ENCODE measurements around the gene SV2C.
A peak's percentile ranks its signal among the peaks of the same experiment; 100 is the strongest.
"Not testable (repeated sequence)": the region's sequence is repeated elsewhere in the genome, so short reads cannot be mapped to it uniquely, and the experiment has no call there.

The SV2C gene

DNA sequence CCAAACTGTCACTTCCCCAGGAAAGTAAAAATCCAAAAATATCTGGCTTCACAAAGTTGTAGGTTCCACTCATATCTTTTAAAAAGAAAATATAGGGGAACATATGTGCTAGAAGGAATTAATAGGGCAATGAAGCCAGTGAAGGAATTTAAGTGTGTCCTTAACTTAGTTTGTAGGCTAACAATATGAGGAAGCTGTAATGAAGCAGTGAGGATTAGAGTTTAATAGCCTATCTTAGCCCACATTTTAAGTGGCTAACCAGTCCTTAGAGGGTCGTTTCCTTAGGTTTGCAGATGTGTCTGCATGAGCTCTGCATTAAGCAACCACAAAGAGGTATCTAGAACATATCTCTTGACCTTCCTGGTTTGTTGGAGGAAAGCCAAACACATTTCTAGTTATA lies 218.7 kb downstream of the SV2C start:
- not testable (repeated sequence) for DNase-seq (ENCODE audit: low spot score)

DNA sequence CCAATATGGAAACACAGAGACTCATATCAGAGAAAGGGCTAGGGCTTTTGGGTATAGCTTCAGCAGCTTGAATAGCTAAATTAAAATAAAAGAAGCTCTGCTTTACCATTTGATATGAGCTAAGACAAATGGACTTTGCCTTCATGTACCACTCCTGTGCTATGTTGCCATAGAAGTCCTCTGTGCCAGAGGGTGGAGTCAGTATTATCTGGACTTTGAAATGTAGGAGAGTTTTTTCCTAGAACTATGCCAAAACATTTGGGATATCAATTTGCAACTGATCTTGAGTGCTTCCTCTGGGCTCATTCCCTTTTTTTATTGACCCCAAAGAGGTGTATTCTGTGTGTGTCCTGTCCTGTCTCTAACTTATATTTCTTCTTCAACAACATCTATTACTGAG lies 219.5 kb downstream of the SV2C start:
- DNase-seq (ENCODE audit: low spot score): not testable (repeated sequence)

GRCh38 chr5:76303921-76304320 lies 220.7 kb downstream of the SV2C start:
- DNase-seq (ENCODE audit: low spot score): no peak

DNA sequence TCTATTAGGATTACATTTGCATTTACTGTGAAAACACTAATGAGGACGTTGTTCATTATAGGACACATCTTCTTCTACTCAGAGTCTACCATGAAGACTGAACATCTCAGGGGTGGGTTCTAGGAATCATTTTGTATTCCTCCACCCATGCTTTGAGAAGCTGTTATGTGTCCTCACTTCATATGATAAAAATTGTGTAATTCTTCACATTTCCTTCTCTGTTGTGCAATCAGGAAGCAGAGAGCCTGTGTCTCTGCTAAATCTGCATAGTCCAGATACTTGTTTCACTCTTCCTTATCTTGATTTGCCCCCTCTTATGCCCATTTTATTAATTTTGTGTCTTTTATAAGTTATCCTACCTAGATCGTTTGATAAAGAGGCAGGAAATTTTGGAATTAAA lies 222.1 kb downstream of the SV2C start:
- no peak for DNase-seq (ENCODE audit: low spot score)

DNA sequence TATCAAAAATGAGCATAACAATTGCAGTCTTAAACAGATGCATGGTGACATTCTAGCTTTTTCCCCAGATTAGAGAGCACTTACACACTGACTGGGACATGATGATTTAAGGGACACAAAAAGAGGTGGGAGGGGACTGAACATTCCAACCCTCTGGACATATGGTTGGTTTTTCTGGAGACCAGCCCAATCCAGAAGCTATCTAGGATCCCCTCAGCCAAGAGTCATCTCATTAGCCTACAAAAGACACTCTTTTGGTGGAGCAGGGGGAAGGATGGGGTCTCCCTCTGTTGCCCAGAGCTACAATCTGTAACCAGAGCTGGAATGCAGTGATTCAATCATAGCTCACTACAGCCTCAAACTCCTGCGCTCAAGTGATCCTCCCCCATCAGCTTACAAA lies 222.6 kb downstream of the SV2C start:
- no peak for DNase-seq (ENCODE audit: low spot score)

DNA sequence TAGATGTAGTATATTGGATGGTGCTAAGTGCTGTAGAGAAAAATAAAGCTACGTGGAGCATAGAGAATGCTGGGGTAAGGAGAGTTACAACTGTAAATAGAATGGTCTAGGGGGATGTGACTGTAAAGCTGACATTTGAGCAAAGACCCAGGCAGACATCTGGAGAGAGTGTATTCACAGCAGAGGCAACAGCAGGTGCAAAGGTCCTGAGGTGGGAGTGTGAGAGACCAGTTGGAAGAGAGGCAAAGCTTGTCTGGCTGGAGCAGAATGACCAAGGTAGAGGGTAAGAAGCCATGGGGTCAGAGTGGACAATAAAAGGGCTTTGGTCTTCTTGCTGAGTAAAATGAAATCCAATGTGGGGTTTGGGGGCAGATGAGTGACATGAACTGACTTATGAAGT lies 227.0 kb downstream of the SV2C start:
- DNase-seq (ENCODE audit: low spot score): no peak

- DNase-seq (ENCODE audit: low spot score): no peak
These were observed 229.6 kb downstream of the SV2C start for GRCh38 chr5:76312783-76313182.

DNA sequence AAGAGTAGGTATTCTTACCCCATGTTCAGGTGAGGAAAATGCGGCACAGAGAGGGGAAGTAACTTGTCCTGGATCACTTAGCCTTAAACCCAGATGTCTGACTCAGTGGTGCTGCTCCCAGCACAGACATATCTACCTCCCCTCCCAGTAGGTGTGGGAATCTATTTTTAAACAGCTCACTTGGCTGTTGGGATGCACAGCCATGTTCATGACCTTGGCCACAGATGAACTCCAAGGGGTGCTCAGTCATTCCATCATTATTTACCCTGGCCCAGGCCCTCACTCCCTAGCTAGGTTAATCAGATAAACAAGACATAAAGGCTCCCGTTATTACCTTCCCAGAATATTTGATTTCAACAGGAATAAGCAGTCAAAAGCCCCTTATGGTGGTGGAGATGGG lies 231.5 kb downstream of the SV2C start:
- DNase-seq (ENCODE audit: low spot score): no peak

DNA sequence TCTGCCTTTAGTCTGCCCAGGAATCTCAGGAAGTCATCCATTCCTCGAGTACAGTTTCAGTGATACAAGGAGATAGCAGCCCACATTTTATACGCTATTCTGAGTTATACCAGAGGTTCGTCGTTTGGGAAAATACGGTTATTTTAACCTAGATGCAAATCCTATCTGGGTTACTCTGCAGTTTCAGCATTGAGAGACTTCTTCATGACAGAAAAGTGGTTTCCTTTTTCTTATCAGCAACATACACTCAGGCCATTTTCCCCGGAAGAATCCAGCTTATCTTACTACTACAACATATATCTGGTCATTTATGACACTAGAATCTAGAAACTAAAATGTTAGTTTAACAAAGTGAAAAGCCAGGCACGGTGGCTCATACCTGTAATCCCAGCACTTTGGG lies 236.5 kb downstream of the SV2C start:
- DNase-seq (ENCODE audit: low spot score): no peak

DNA sequence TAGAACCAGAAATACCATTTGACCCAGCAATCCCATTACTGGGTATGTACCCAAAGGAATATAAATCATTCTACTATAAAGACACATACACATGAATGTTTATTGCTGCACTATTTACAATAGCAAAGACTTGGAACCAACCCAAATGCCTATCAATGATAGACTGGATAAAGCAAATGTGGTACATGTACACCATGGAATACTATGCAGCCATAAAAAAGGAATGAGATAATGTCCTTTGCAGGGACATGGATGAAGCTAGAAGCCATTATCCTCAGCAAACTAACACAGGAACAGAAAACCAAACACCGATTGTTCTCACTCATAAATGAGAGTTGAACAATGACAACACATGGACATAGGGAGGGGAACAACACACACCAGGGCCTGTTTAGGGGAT lies 240.3 kb downstream of the SV2C start:
- not testable (repeated sequence) for DNase-seq (ENCODE audit: low spot score)

GRCh38 chr5:76325326-76325725 lies 242.1 kb downstream of the SV2C start:
- DNase-seq (ENCODE audit: low spot score): no peak

DNA sequence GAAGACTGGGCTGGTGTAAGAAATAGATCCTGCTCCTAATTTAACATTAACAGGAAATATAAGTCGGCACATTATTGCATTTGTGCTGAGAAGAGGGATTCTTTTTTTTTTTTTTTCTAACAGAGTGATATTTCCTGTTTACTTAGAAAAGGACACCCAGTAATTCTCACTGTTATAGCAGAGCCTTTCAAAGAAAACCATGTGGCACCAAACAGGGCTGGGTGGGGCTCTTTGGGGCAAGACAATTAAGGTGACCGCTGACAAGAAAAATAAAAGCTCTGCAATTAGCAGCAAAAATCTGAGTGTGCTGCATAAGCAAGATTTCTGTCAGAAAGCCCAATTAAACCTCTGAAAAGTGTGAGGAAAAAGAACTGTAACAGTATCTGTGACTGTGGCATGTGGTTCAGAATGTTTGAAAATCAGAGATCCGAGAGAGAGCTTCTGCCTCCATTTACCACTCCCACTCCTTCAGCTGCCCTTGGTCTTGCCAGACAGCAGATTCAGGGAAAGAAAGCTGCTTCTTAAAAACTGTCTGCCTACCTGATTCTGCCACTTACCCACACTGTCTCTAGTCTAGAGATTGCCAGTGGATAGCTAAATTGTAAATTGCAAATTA lies 242.8 kb downstream of the SV2C start:
- no peak for DNase-seq (ENCODE audit: low spot score)

DNA sequence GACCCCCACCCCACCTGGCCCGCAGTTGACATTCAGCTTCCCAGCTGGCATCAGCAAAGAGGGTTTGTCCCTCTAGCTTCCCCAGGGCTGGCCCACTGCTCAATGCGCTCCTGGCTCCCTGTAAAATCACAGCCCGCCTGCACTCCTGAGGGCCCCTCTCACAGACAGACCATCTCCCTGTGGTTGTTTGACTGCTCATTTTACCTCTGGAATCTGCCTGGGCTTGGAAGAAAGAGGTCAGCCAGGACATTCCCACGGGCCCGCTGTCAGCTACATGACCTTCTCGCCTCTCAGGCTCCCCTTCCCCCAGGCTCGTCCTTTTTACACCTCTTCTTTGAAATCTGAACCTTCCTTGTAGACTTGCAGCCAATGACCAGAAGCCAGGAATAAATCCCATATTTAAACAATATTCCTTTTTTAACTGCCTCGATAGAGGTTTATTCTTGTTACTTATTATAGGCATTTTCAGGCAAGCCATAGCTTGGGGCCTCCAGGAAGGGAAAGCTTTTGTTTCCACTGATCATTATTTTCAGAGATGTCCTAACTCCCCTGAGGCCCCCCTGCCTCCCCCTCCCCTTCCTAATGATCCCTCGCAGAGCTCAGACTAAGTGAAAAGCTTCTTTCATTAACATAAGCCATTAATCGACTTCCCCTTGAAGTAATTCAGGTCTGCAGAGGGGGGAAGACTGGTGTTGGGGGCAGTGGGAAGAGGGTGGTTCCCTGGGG lies 243.6 kb downstream of the SV2C start:
- DNase-seq (ENCODE audit: low spot score): no peak

DNA sequence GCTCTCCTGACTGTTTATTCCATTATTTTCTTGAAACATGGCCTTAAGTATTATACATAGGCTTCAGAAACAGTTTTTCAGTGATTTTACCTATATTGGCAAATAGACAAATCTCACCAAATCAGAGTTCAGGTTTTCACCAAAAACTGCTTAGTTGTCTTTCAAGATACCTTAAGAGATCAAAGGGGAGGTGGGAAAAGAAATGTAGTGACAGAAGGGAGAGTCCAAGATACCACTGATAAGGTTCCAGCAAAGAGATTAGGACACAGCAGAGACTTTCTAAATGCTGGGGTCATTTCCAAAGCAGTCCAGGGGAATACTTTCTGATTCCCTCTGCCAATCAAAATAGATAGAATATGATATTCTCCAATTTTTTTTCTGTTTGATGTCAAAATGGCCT lies 246.2 kb downstream of the SV2C start:
- no peak for DNase-seq (ENCODE audit: low spot score)

DNA sequence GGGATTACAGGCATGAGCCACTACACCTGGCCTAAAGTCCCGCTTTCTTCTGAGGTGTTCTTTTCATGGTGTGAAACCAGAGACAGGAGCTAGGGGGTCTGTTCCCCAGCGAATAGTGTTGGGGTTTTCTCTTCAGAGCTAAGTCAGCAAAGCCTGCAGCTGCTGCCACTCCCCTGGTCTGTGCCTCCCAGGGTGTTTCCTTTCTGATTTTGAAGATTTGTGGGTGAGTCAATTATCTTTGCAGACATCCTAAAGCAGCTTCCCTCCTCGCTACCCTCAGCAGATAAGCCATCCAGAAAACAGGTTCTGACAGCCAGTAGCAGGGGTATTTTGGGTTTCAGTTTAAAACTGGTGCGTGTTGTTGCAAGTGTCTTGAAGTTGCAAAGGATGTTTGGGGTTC lies 247.9 kb downstream of the SV2C start:
- DNase-seq (ENCODE audit: low spot score): no peak

DNA sequence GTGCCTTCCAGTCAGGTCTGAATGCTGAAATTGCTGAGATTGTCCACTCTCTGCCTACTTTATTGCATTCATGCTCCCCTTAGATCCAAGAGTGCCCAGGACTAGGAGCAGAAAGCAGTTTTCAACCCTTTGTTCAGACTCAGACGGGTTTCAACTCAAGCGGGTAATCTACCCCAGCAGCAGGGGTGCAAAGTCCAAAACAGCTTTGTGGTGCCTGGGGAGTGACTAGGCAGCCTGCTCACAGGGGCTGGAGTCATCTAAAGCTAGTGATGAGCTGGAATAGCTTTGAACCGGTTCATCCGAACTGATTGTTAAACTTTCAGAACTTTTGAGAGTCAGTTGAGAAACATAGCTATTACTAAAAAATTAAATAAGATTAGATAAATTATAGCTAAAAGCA lies 248.9 kb downstream of the SV2C start:
- DNase-seq (ENCODE audit: low spot score): no peak

DNA sequence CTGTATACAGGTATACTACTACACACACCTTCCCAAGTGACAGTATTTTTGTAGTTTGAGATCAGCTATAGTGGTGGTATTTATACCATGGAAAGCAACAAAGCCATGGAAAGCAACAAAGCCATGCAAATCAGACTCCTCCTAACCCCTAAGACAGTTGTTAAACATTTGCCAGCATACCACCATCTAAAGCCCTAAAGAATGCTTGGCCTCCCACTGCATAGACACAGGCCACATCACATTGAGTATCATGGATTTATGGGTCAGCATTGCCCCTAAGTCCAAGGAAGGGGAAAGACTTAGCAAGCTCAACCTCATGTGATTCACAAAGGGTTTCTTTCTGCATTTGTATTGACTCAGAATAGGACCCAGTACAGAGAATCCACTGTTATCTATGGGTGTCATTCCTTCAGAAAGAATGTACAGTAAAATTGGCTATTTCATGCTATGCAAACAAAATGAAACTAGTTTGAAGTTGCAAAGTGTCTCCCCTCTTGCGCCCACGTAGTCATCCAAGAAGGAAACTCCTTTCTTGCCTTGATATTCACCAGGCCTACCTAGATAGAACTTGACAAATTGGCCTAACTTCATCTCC lies 249.5 kb downstream of the SV2C start:
- no peak for DNase-seq (ENCODE audit: low spot score)

DNA sequence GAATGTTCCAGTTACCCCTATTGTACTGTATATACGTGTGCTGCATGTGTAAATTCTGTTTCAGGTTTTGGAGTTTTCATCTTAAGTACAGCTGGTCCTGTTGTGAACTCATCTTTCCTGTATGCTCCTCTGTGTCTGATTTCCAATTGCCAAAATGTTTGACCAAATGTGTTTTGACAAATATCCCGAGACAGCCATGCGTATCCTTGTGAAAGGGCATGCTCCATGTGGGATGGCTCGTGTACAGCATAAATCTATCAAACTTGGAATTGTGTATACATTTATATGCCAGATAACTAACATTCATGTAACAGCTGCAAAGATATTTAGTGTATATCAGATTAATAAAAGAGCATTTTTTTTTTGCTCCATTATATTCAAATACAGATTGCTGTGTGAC lies 250.4 kb downstream of the SV2C start:
- no peak for DNase-seq (ENCODE audit: low spot score)

GRCh38 chr5:76334574-76334973 lies 251.4 kb downstream of the SV2C start:
- no peak for DNase-seq (ENCODE audit: low spot score)

- not testable (repeated sequence) for DNase-seq (ENCODE audit: low spot score)
These were observed 252.3 kb downstream of the SV2C start for GRCh38 chr5:76335451-76335850.

DNA sequence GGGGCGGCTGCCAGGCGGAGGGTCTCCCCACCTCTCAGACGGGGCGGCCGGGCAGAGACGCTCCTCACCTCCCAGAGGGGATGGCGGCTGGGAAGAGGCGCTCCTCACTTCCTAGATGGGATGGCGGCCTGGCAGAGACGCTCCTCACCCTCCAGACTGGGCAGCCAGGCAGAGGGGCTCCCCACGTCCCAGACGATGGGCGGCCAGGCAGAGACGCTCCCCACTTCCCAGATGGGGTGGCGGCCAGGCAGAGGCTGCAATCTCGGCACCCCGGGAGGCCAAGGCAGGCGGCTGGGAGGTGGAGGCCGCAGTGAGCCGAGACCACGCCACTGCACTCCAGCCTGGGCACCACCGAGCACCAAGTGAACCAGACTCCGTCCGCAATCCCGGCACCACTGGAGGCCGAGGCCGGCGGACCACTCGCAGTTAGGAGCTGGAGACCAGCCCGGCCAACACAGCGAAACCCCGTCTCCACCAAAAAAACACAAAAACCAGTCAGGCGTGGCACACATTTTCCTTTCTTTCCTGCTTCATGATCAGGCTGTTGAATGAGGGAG lies 253.1 kb downstream of the SV2C start:
- not testable (repeated sequence) for DNase-seq (ENCODE audit: low spot score)

DNA sequence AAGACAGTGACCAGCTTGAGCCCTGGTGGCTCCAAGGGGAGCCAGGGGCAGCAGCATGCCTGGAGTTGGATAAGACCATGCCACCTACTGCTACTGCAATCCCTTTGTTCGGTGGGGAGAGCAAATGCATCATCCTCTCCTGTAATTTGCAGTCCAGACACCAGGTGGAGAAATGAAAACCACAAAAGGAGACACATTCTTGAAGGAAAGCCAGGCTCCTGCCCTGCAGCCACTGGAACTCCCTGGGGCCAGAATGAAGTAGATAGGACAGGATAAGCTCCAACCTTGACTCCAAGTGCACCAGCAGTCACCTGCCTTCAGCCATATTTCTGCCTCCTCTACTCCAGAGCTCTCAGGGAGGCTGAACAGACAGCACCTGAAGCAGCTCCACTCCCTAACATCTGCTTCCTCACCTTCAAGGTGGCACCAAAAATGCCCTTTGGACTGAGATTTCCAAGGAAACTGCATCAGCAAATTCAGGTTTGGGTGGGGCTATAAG lies 254.8 kb downstream of the SV2C start:
- DNase-seq (ENCODE audit: low spot score): peak; percentile 16

GRCh38 chr5:76339919-76340318 lies 256.7 kb downstream of the SV2C start:
- no peak for DNase-seq (ENCODE audit: low spot score)
